MM.1S (cell line): ENCODE data around the gene CKLF.
"Not testable (repeated sequence)": the region's sequence is repeated elsewhere in the genome, so short reads cannot be mapped to it uniquely, and the experiment has no call there.

ENCODE experiments used
- CTCF ChIP-seq: fragments of 300-600 bp; sonication (generic); IDR thresholded peaks from 2 replicates; pipeline ENCODE4 v1.5.1; 2016; ENCODE audit warnings: antibody characterized with exemption, low read length, mixed read lengths
- EZH2 ChIP-seq: fragments of 300-600 bp; sonication (generic); optimal IDR thresholded peaks from 2 replicates; pipeline ENCODE3; 2017; ENCODE audit warnings: low read depth, mild to moderate bottlenecking, antibody characterized with exemption, low read length, mixed read lengths
- EZH2phosphoT487 ChIP-seq: fragments of 300-600 bp; sonication (generic); IDR thresholded peaks from 2 replicates; pipeline ENCODE4 v1.6.1; 2018; ENCODE audit warnings: antibody characterized with exemption, low read length

- not testable (repeated sequence) for TF ChIP-seq CTCF, EZH2, EZH2phosphoT487
Measured at GRCh38 chr16:66611911-66612310, 59.5 kb downstream of the CKLF start.
